ENCODE data around the gene CSTPP1.
A peak's percentile ranks its signal among the peaks of the same experiment; 100 is the strongest.

The CSTPP1 gene

DNA sequence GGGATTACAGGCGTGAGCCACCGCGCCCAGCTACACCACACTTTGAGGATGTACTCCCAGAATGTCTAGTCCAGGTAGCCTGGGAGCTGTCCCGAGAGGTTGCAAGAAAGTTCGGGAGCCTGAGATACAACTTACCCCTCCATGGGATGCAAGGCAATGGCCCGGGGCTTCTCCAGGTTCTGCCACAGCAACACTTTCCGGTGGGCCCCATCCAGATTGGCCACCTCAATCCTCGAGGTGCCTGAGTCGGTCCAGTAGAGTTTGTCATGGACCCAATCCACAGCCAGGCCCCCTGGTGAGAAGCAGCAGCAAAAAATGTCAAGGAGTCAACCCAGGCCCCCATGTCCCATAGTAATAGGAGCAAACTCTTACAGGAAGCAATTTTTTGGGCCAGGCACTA, 43.7 kb upstream of the CSTPP1 start:
- DNase-seq (ENCODE audit: low read depth in 1 of 2, low spot score in 1 of 2): no peak
- H3K27ac ChIP-seq (replicated peaks): no peak overlapping the region
- TF ChIP-seq POLR2AphosphoS5 (IDR thresholded peaks at IDR 0.05; ENCODE audit: low read depth): no peak
- H3K27me3 ChIP-seq (ENCODE audit: insufficient read depth, poor library complexity, severe bottlenecking): no peaks in the 10 kb centered on the region
- H3K4me3 ChIP-seq (replicated peaks; ENCODE audit: insufficient read depth, low read length): no peak overlapping the region

DNA sequence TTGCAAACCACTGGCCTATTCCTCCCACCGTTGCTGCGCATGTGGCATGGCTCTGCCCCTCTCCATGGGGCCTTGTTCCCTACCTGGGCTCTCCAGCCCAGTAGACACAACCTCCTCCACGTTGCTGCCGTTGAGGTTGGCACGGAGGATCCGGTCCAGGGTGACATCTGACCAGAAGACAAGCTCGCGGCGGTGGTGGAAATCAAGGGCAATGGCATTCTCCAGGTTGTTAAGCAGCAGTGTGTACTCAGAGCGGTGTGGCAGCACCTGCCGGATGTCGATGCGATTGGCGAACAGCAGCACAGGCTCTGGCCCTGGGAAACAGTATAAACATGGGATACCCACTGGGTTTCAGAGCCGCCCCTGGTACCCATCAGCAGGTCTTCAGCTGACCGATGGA, 42.1 kb upstream of the CSTPP1 start:
- no peaks in the 10 kb centered on the region for H3K27me3 ChIP-seq (ENCODE audit: insufficient read depth, poor library complexity, severe bottlenecking)
- no peak overlapping the region for H3K27ac ChIP-seq (replicated peaks)
- H3K4me3 ChIP-seq (replicated peaks; ENCODE audit: insufficient read depth, low read length): no peak overlapping the region
- TF ChIP-seq POLR2AphosphoS5 (IDR thresholded peaks at IDR 0.05; ENCODE audit: low read depth) (no peak), SPI1 (IDR thresholded peaks at IDR 0.05; ENCODE audit: borderline replicate concordance, low read depth) (no peak), GABPA (IDR thresholded peaks at IDR 0.05; ENCODE audit: low read depth) (no peak)
- TF ChIP-seq, protein P1, sequence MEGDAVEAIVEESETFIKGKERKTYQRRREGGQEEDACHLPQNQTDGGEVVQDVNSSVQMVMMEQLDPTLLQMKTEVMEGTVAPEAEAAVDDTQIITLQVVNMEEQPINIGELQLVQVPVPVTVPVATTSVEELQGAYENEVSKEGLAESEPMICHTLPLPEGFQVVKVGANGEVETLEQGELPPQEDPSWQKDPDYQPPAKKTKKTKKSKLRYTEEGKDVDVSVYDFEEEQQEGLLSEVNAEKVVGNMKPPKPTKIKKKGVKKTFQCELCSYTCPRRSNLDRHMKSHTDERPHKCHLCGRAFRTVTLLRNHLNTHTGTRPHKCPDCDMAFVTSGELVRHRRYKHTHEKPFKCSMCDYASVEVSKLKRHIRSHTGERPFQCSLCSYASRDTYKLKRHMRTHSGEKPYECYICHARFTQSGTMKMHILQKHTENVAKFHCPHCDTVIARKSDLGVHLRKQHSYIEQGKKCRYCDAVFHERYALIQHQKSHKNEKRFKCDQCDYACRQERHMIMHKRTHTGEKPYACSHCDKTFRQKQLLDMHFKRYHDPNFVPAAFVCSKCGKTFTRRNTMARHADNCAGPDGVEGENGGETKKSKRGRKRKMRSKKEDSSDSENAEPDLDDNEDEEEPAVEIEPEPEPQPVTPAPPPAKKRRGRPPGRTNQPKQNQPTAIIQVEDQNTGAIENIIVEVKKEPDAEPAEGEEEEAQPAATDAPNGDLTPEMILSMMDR (IDR thresholded peaks at IDR 0.05; ENCODE audit: insufficient read depth, low read length): no peak
- TF ChIP-seq, protein P2, sequence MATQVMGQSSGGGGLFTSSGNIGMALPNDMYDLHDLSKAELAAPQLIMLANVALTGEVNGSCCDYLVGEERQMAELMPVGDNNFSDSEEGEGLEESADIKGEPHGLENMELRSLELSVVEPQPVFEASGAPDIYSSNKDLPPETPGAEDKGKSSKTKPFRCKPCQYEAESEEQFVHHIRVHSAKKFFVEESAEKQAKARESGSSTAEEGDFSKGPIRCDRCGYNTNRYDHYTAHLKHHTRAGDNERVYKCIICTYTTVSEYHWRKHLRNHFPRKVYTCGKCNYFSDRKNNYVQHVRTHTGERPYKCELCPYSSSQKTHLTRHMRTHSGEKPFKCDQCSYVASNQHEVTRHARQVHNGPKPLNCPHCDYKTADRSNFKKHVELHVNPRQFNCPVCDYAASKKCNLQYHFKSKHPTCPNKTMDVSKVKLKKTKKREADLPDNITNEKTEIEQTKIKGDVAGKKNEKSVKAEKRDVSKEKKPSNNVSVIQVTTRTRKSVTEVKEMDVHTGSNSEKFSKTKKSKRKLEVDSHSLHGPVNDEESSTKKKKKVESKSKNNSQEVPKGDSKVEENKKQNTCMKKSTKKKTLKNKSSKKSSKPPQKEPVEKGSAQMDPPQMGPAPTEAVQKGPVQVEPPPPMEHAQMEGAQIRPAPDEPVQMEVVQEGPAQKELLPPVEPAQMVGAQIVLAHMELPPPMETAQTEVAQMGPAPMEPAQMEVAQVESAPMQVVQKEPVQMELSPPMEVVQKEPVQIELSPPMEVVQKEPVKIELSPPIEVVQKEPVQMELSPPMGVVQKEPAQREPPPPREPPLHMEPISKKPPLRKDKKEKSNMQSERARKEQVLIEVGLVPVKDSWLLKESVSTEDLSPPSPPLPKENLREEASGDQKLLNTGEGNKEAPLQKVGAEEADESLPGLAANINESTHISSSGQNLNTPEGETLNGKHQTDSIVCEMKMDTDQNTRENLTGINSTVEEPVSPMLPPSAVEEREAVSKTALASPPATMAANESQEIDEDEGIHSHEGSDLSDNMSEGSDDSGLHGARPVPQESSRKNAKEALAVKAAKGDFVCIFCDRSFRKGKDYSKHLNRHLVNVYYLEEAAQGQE (IDR thresholded peaks at IDR 0.05; ENCODE audit: insufficient replicate concordance, low read depth): no peak
- no peak for DNase-seq (ENCODE audit: low read depth in 1 of 2, low spot score in 1 of 2)

DNA sequence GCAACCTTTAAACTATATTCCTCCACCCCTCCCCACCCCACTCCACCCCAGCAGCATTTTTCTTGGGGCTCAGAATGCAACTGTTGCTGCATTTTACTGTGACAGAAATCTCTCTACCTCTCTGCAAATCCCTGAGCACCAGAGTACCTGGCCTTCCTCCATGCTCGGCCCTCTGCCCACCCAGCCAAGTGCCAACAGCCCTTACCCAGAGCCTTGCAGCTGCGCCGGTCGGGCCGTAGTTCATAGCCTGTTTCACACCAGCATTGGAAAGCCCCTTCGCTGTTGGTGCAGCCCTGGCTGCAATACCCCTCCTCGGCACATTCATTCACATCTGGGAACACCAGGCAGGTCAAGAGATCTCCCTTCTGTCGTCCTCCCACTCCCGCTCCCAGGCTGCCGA, 41.6 kb upstream of the CSTPP1 start:
- no peak for TF ChIP-seq SPI1 (IDR thresholded peaks at IDR 0.05; ENCODE audit: borderline replicate concordance, low read depth)
- Histone ChIP-seq H3K27ac (replicated peaks) (no peak overlapping the region), H3K27me3 (ENCODE audit: insufficient read depth, poor library complexity, severe bottlenecking) (no peaks in the 10 kb centered on the region), H3K4me3 (replicated peaks; ENCODE audit: insufficient read depth, low read length) (no peak overlapping the region)
- no peak for DNase-seq (ENCODE audit: low read depth in 1 of 2, low spot score in 1 of 2)

DNA sequence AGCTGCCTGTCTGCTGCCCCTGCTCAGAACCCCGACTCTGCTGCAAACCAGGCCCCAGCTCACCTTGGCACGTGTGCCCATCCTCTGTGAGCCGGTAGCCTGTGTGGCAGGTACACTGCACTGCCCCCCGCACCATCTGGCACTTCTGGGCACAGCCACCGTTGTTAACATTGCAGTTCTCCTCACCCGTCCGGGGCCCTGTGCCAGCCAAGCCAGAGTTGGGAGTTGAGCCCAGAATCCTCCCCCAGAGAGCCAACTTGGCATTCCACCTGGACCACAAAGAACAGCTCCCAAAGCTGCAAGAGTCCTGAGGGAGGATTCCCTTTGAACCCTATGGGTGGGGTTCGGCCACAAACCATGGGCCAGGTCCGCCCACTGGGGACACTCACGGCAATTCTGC, 40.7 kb upstream of the CSTPP1 start:
- no peaks in the 10 kb centered on the region for H3K27me3 ChIP-seq (ENCODE audit: insufficient read depth, poor library complexity, severe bottlenecking)
- no peak for DNase-seq (ENCODE audit: low read depth in 1 of 2, low spot score in 1 of 2)
- no peak overlapping the region for H3K4me3 ChIP-seq (replicated peaks; ENCODE audit: insufficient read depth, low read length)
- no peak overlapping the region for H3K27ac ChIP-seq (replicated peaks)
- TF ChIP-seq SPI1 (IDR thresholded peaks at IDR 0.05; ENCODE audit: borderline replicate concordance, low read depth) (no peak), GABPA (IDR thresholded peaks at IDR 0.05; ENCODE audit: low read depth) (no peak), POLR2AphosphoS5 (IDR thresholded peaks at IDR 0.05; ENCODE audit: low read depth) (no peak)
- TF ChIP-seq, protein P2 (IDR thresholded peaks at IDR 0.05; ENCODE audit: insufficient replicate concordance, low read depth): no peak
- TF ChIP-seq, protein P1 (IDR thresholded peaks at IDR 0.05; ENCODE audit: insufficient read depth, low read length): no peak

DNA sequence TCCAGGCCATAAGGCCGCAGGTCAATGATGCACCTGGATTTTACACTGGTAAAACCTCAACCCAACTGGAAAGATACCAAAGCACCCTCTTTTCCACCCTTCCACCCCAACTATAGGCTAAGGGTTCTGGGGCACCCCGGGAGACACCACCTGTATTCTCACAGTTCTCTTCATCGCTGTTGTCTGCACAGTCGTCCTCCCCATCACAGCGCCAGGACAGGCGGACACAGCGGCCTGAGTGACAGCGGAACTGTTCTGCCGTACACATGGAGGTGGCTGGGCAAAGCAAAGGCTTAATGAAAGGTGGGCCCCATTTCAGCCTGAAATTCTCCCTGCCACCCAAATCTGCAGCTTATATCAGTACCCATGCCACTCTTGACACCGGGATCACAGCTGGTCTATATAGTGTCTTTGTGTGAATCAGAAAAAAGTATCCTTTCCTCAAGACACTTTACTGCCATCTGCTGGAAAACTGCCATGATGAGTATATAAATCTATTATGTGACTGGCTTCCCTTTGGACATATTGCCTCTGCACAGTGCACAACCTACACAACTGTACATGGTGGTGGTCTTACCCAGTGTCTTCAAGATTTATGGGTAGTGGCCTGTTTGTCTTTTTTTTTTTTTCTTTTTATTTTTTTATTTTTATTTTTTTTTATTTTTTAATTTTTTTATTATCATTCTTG, 39.7 kb upstream of the CSTPP1 start:
- Histone ChIP-seq H3K4me3 (replicated peaks; ENCODE audit: insufficient read depth, low read length) (no peak overlapping the region), H3K27ac (replicated peaks) (no peak overlapping the region), H3K27me3 (ENCODE audit: insufficient read depth, poor library complexity, severe bottlenecking) (no peaks in the 10 kb centered on the region)
- no peak for TF ChIP-seq SPI1 (IDR thresholded peaks at IDR 0.05; ENCODE audit: borderline replicate concordance, low read depth)
- TF ChIP-seq, protein P1 (IDR thresholded peaks at IDR 0.05; ENCODE audit: insufficient read depth, low read length): peak; percentile 33
- peak in 1 of 2 experiments; percentile 53 for DNase-seq (ENCODE audit: low read depth in 1 of 2, low spot score in 1 of 2)

Measured in HL-60 (cell line).